Karpas-422 (cell line): ENCODE data around the gene MPI. TPM values are rescaled to one million over a fixed set of nuclear protein-coding genes. Genes with fewer than 3 reads are reported as not detected.

ENCODE experiments used
- DNase-seq: peaks from one replicate; pipeline ENCODE4 v3.0.0-alpha.2; 2015
- H2AFZ ChIP-seq: fragments of 200-600 bp; sonication (generic); 2 replicates; pipeline ENCODE4 v1.6.1; 2014; ENCODE audit warnings: antibody characterized with exemption, low read length, mixed read lengths
- H3K27ac ChIP-seq: fragments of 200-600 bp; sonication (generic); 2 replicates; pipeline ENCODE4 v1.5.1; 2014; ENCODE audit warnings: mild to moderate bottlenecking, low read length, moderate library complexity
- H3K27me3 ChIP-seq: fragments of 200-600 bp; sonication (generic); 2 replicates; pipeline ENCODE4 v1.6.1; 2014; ENCODE audit warnings: low read length, mixed read lengths
- H3K36me3 ChIP-seq: fragments of 200-600 bp; sonication (generic); 2 replicates; pipeline ENCODE4 v1.6.1; 2014; ENCODE audit warnings: low read length, mixed read lengths; ENCODE audit not compliant: insufficient read depth
- H3K4me1 ChIP-seq: fragments of 200-600 bp; sonication (generic); 2 replicates; pipeline ENCODE4 v1.6.1; 2014; ENCODE audit warnings: mild to moderate bottlenecking, low read length, mixed read lengths
- H3K4me2 ChIP-seq: fragments of 200-600 bp; sonication (generic); 2 replicates; pipeline ENCODE4 v1.6.1; 2014; ENCODE audit warnings: low read length, low read depth, mild to moderate bottlenecking; ENCODE audit not compliant: poor library complexity, severe bottlenecking
- H3K4me3 ChIP-seq: fragments of 200-600 bp; sonication (generic); 2 replicates; pipeline ENCODE4 v1.5.1; 2014; ENCODE audit warnings: mild to moderate bottlenecking, antibody characterized with exemption, low read length, mixed read lengths
- H3K79me2 ChIP-seq: fragments of 200-600 bp; sonication (generic); 2 replicates; pipeline ENCODE4 v1.6.1; 2014; ENCODE audit warnings: mild to moderate bottlenecking, low read length, mixed read lengths
- H3K9ac ChIP-seq: fragments of 200-600 bp; sonication (generic); 2 replicates; pipeline ENCODE4 v1.6.0; 2014; ENCODE audit warnings: low read length
- H3K9me2 ChIP-seq: fragments of 200-600 bp; sonication (generic), shearing (Covaris generic); replicated peaks from 2 replicates; pipeline ENCODE4 v1.6.0; 2014; ENCODE audit warnings: mild to moderate bottlenecking, low read length, moderate library complexity; ENCODE audit not compliant: insufficient read depth
- H3K9me3 ChIP-seq: fragments of 300-700, 200-600 bp; sonication (generic); 2 replicates; pipeline ENCODE4 v1.6.1; 2014; ENCODE audit warnings: low read length, mixed read lengths
- H4K20me1 ChIP-seq: fragments of 200-600 bp; sonication (generic); 2 replicates; pipeline ENCODE4 v1.6.1; 2014; ENCODE audit warnings: mild to moderate bottlenecking, antibody characterized with exemption, low read length, low read depth; ENCODE audit not compliant: insufficient read depth
- total RNA-seq: library from RNA; depleted of rRNA; stranded (reverse); fragments of >200 nt; shearing (Covaris generic); gene quantifications from 2 replicates; pipeline ENCODE4 v1.2.3, GENCODE V29; 2014; ENCODE audit warnings: low replicate concordance

MPI gene
- total RNA-seq, 1 experiment from 2014 or later: 73.7 TPM

- Histone ChIP-seq H3K4me2 (no peak overlapping the region), H3K27me3 (no peaks in the 10 kb centered on the region), H3K9me2 (no peaks in the 10 kb centered on the region), H4K20me1 (no peaks in the 10 kb centered on the region), H2AFZ (no peak overlapping the region), H3K79me2 (peaks cover 20% of the 10 kb centered on the region), H3K27ac (0 out of 2 replicates have a peak overlapping the region, but pooled peaks have one; percentile 48), H3K9ac (no peak overlapping the region), H3K4me1 (peaks cover 37% of the 10 kb centered on the region), H3K4me3 (no peak overlapping the region), H3K36me3 (peaks cover 41% of the 10 kb centered on the region), H3K9me3 (no peaks in the 10 kb centered on the region)
- peak; percentile 92 for DNase-seq
Measured at GRCh38 chr15:74901612-74902063, 11.8 kb downstream of the MPI start.

GRCh38 chr15:74902295-74903075 lies 12.6 kb downstream of the MPI start:
- Histone ChIP-seq H2AFZ (no peak overlapping the region), H3K79me2 (peaks cover 20% of the 10 kb centered on the region), H3K4me1 (peaks cover 44% of the 10 kb centered on the region), H3K4me3 (no peak overlapping the region), H3K9me2 (no peaks in the 10 kb centered on the region), H3K27me3 (no peaks in the 10 kb centered on the region), H4K20me1 (no peaks in the 10 kb centered on the region), H3K36me3 (peaks cover 41% of the 10 kb centered on the region), H3K27ac (peak overlapping the region; percentile 48), H3K9me3 (no peaks in the 10 kb centered on the region), H3K9ac (peak overlapping the region; percentile 11; the same call in 1 of the 2 replicates), H3K4me2 (no peak overlapping the region)
- no peak for DNase-seq

GRCh38 chr15:74903676-74904075 lies 13.8 kb downstream of the MPI start:
- H3K4me2 ChIP-seq: no peak overlapping the region
- peaks cover 20% of the 10 kb centered on the region for H3K79me2 ChIP-seq
- H2AFZ ChIP-seq: no peak overlapping the region
- H3K4me3 ChIP-seq: no peak overlapping the region
- H3K9me3 ChIP-seq: no peaks in the 10 kb centered on the region
- H3K36me3 ChIP-seq: peaks cover 37% of the 10 kb centered on the region
- peak overlapping the region; percentile 55 for H3K27ac ChIP-seq
- H4K20me1 ChIP-seq: no peaks in the 10 kb centered on the region
- H3K4me1 ChIP-seq: peaks cover 47% of the 10 kb centered on the region
- H3K27me3 ChIP-seq: no peaks in the 10 kb centered on the region
- peak overlapping the region; percentile 8; the same call in 1 of the 2 replicates for H3K9ac ChIP-seq
- DNase-seq: no peak
- H3K9me2 ChIP-seq: no peaks in the 10 kb centered on the region

GRCh38 chr15:74904190-74904805 lies 14.5 kb downstream of the MPI start:
- H3K9ac ChIP-seq: 0 out of 2 replicates have a peak overlapping the region, but pooled peaks have one; percentile 8
- no peaks in the 10 kb centered on the region for H3K9me3 ChIP-seq
- peaks cover 32% of the 10 kb centered on the region for H3K36me3 ChIP-seq
- no peak overlapping the region for H2AFZ ChIP-seq
- no peak overlapping the region for H3K4me3 ChIP-seq
- H3K4me2 ChIP-seq: no peak overlapping the region
- no peaks in the 10 kb centered on the region for H3K27me3 ChIP-seq
- peaks cover 20% of the 10 kb centered on the region for H3K79me2 ChIP-seq
- no peaks in the 10 kb centered on the region for H3K9me2 ChIP-seq
- no peaks in the 10 kb centered on the region for H4K20me1 ChIP-seq
- no peak overlapping the region for H3K27ac ChIP-seq
- no peak for DNase-seq
- H3K4me1 ChIP-seq: peaks cover 47% of the 10 kb centered on the region

- H3K36me3 ChIP-seq: peaks cover 22% of the 10 kb centered on the region
- H3K4me2 ChIP-seq: peak overlapping the region; percentile 87
- H4K20me1 ChIP-seq: no peaks in the 10 kb centered on the region
- H3K9me2 ChIP-seq: no peaks in the 10 kb centered on the region
- H3K79me2 ChIP-seq: peaks cover 20% of the 10 kb centered on the region
- H3K27me3 ChIP-seq: no peaks in the 10 kb centered on the region
- peak; percentile 73 for DNase-seq
- peak overlapping the region; percentile 88; the same call in 1 of the 2 replicates for H2AFZ ChIP-seq
- H3K9me3 ChIP-seq: no peaks in the 10 kb centered on the region
- peak overlapping the region; percentile 71 for H3K27ac ChIP-seq
- peaks cover 47% of the 10 kb centered on the region for H3K4me1 ChIP-seq
- H3K9ac ChIP-seq: peak overlapping the region; percentile 89
- peak overlapping the region; percentile 81 for H3K4me3 ChIP-seq
Measured at GRCh38 chr15:74906067-74906449, 16.2 kb downstream of the MPI start.

GRCh38 chr15:74906450-74907162 lies 16.8 kb downstream of the MPI start, which contains the start of gene FAM219B:
Gene FAM219B (minus strand): TSS chr15:74906851. CDS start chr15:74906800, 51 bp downstream.
- Histone ChIP-seq H3K4me1 (peaks cover 45% of the 10 kb centered on the region), H3K27ac (peak within 1 kb of the TSS; percentile 71), H3K4me3 (peak within 1 kb of the TSS; percentile 81), H3K9me3 (no peaks in the 10 kb centered on the region), H4K20me1 (no peaks in the 10 kb centered on the region), H3K9me2 (no peaks in the 10 kb centered on the region), H2AFZ (peak within 1 kb of the TSS; percentile 88), H3K4me2 (peak within 1 kb of the TSS; percentile 87), H3K27me3 (no peaks in the 10 kb centered on the region), H3K9ac (peak within 1 kb of the TSS; percentile 89), H3K36me3 (peaks cover 19% of the 10 kb centered on the region), H3K79me2 (peaks cover 20% of the 10 kb centered on the region)
- DNase-seq: peak; percentile 94

GRCh38 chr15:74907163-74907870 lies 17.5 kb downstream of the MPI start:
- Histone ChIP-seq H3K9me3 (no peaks in the 10 kb centered on the region), H3K79me2 (peaks cover 20% of the 10 kb centered on the region), H3K27me3 (no peaks in the 10 kb centered on the region), H3K4me1 (peaks cover 40% of the 10 kb centered on the region), H3K27ac (peak overlapping the region; percentile 71), H3K4me3 (peak overlapping the region; percentile 81), H3K36me3 (peaks cover 17% of the 10 kb centered on the region), H2AFZ (peak overlapping the region; percentile 88), H3K9me2 (no peaks in the 10 kb centered on the region), H3K9ac (peak overlapping the region; percentile 89), H4K20me1 (no peaks in the 10 kb centered on the region), H3K4me2 (peak overlapping the region; percentile 87)
- DNase-seq: no peak
